HG02938 (cell line): ENCODE results near the gene SP7.

Source experiments
- ATAC-seq: cut with Tn5 transposase; IDR thresholded peaks from one replicate; pipeline ENCODE4 v1.9.1; 2021; ENCODE audit warnings: mild to moderate bottlenecking, moderate library complexity; ENCODE audit not compliant: unreplicated experiment

The SP7 gene

DNA sequence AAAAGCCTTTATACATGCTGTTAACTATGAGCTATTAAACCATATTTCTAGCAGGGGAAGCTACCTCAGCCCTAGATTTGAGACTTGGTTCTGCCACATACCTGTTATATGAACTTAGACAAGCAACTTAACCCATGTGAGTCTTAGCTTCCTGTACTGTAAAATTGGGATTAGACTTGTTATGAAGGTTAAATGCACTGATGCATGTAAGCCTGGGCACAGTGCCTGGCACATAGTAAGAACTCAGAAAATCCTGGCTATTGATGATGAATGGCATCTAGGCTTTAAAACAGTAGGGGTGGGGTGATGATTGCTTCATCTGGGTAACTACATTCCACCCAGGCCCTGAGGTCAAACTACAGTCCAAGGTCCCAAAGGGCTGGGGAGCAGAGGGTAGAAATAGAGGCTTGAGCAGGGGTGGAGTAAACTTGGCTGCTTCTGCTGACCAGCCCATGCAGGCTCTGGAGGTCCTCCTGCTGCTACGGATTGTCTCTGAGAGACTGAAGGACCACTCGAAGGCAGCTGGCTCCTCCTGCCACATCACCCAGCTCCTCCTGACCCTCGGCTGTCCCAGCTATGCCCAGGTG is 56.8 kb downstream of the SP7 start:
- no peak for ATAC-seq

DNA sequence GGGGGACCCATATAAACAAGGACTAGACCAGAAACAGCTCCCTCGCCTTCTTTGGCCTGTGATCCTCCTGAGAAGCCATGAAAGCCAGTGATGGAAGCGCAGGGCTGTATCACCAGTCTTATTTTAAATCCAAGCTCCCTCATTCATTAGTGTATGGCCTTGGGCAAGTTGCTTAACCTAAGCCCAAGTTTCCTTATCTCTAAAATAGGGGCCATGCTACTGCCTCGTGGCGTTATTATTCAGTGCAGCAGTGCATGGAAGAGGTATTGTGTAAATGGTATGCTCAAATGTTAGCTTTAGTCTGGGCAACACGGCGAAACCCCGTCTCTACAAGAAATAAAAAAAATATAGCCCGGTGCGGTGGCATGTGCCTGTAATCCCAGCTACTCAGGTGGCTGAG is 58.2 kb downstream of the SP7 start:
- ATAC-seq = no peak
